GM10248 (cell line): ENCODE results near the gene ZCCHC17.
"Not testable (repeated sequence)": the region's sequence is repeated elsewhere in the genome, so short reads cannot be mapped to it uniquely, and the experiment has no call there.

Source experiments
- CTCF ChIA-PET: fragments of 300-600 bp; sonication (Branson Sonifier 250); formaldehyde crosslinking; extraction: SDS; loops from one replicate; lab custom pipeline; 2021; ENCODE audit warnings: antibody characterized with exemption; lab: Yijun Ruan, JAX
- POLR2A ChIA-PET: fragments of 350-650 bp; sonication (Branson Sonifier 250); formaldehyde crosslinking; extraction: SDS; loops from one replicate; lab custom pipeline; 2020; ENCODE audit warnings: antibody characterized with exemption; lab: Yijun Ruan, JAX
- DNase-seq: peaks from one replicate; pipeline ENCODE4 v3.0.0; 2012; ENCODE audit errors: extremely low spot score
- CTCF ChIP-seq: IDR thresholded peaks from 2 replicates; pipeline ENCODE4 v1.5.1; 2012; ENCODE audit warnings: mild to moderate bottlenecking, low read depth; ENCODE audit errors: extremely low read depth, missing control alignments, control extremely low read depth

The ZCCHC17 gene

GRCh38 chr1:31381394-31382294 is 84.8 kb downstream of the ZCCHC17 start:
- POLR2A ChIA-PET: no interaction called here
- CTCF ChIA-PET: interaction anchor here (1.1 kb wide), 1 partner anchor 168 kb away, joined by 3 read pairs; no protein-coding TSS in a partner anchor
- DNase-seq: no peak
- TF ChIP-seq CTCF: no peak

GRCh38 chr1:31382379-31382989 is 85.7 kb downstream of the ZCCHC17 start:
- DNase-seq: no peak
- ChIA-PET CTCF (no interaction called here), POLR2A (interaction anchor here (0.7 kb wide), 1 partner anchor 1758 kb away, joined by 4 read pairs; no protein-coding TSS in a partner anchor)
- TF ChIP-seq CTCF: no peak

- ChIA-PET CTCF (interaction anchor here (0.8 to 2.4 kb wide), 4 partner anchors 10 to 165 kb away, joined by 3 to 24 read pairs (median 4); no protein-coding TSS in a partner anchor), POLR2A (no interaction called here)
- no peak for DNase-seq
- TF ChIP-seq CTCF: no peak
These were observed 87.1 kb downstream of the ZCCHC17 start for GRCh38 chr1:31383967-31384366.

- DNase-seq, POLR2A ChIA-PET: not testable (repeated sequence)
- CTCF ChIA-PET: interaction anchor here (1.2 kb wide), 1 partner anchor 8 kb away, joined by 6 read pairs; no protein-coding TSS in a partner anchor
These were observed 89.9 kb downstream of the ZCCHC17 start for GRCh38 chr1:31386576-31387243.

- CTCF ChIA-PET: no interaction called here
- DNase-seq: no peak
- POLR2A ChIA-PET: no interaction called here
- no peak for TF ChIP-seq CTCF
These were observed 90.8 kb downstream of the ZCCHC17 start for GRCh38 chr1:31387612-31388011.

- CTCF ChIA-PET: interaction anchor here (1.2 to 2.9 kb wide), 3 partner anchors 11 to 160 kb away, joined by 3 to 11 read pairs (median 8); no protein-coding TSS in a partner anchor
- no peak for DNase-seq
- TF ChIP-seq CTCF: no peak
- POLR2A ChIA-PET: no interaction called here
These were observed 92.8 kb downstream of the ZCCHC17 start for GRCh38 chr1:31389616-31390015.
